Activated B cell treated with CpG ODN at 0.5 μM for 24 hours (primary cell): Measurements from ENCODE around the gene SLC6A5. TPM values are rescaled to one million over a fixed set of nuclear protein-coding genes. Genes with fewer than 3 reads are reported as not detected.

Experiments
- ATAC-seq: fragments of 200-7000 bp; cut with Tn5 transposase; one replicate; pipeline ENCODE4 v1.10.0; 2021; ENCODE audit warnings: low read depth, mild to moderate bottlenecking, moderate library complexity
- CTCF ChIA-PET: fragments of 350-600 bp; sonication (Branson Sonifier 250); formaldehyde crosslinking; loops from one replicate; lab custom pipeline; 2021; ENCODE audit warnings: antibody characterized with exemption; lab: Charles Lee
- POLR2A ChIA-PET: fragments of 350-600 bp; sonication (Branson Sonifier 250); formaldehyde crosslinking; loops from one replicate; lab custom pipeline; 2021; ENCODE audit warnings: antibody characterized with exemption; lab: Charles Lee
- DNase-seq: peaks from one replicate; pipeline ENCODE4 v3.0.0; 2022
- H3K27ac Mint-ChIP-seq: one replicate; pipeline ENCODE4 v1.8.0; 2020; ENCODE audit warnings: mixed read lengths
- H3K27me3 Mint-ChIP-seq: one replicate; pipeline ENCODE4 v1.8.0; 2021; ENCODE audit warnings: mixed read lengths
- H3K36me3 Mint-ChIP-seq: one replicate; pipeline ENCODE4 v1.8.0; 2021; ENCODE audit warnings: low read depth, mixed read lengths
- H3K4me1 Mint-ChIP-seq: one replicate; pipeline ENCODE4 v1.8.0; 2021; ENCODE audit warnings: mixed read lengths
- H3K4me3 Mint-ChIP-seq: one replicate; pipeline ENCODE4 v1.8.0; 2020; ENCODE audit warnings: mild to moderate bottlenecking, mixed read lengths
- H3K9me3 Mint-ChIP-seq: one replicate; pipeline ENCODE4 v1.8.0; 2020; ENCODE audit warnings: mixed read lengths
- intact Hi-C: fragments of 100-400 bp; cut with micrococcal nuclease; formaldehyde crosslinking; loops from one replicate; pipeline ENCODE4 v1.15.1; 2024
- total RNA-seq: library from RNA; stranded (reverse); gene quantifications from 2 replicates; pipeline ENCODE4 v1.2.3, GENCODE V29; 2022
- TF ChIP-seq, protein P1 (sequence below): fragments of 200-600 bp; IDR thresholded peaks from one replicate; pipeline ENCODE4 v1.8.0; 2022; ENCODE audit warnings: antibody characterized with exemption, mild to moderate bottlenecking

SLC6A5 gene
- total RNA-seq, 1 donor from 2014 or later = not detected

- Mint-ChIP-seq H3K36me3 (no peaks in the 10 kb centered on the region), H3K4me3 (no peak overlapping the region), H3K27ac (no peak overlapping the region), H3K9me3 (no peaks in the 10 kb centered on the region), H3K27me3 (peaks cover 9% of the 10 kb centered on the region), H3K4me1 (no peaks in the 10 kb centered on the region)
- DNase-seq (no peak), ATAC-seq (no peak)
- CTCF ChIA-PET = no interaction called here
- TF ChIP-seq, protein P1, sequence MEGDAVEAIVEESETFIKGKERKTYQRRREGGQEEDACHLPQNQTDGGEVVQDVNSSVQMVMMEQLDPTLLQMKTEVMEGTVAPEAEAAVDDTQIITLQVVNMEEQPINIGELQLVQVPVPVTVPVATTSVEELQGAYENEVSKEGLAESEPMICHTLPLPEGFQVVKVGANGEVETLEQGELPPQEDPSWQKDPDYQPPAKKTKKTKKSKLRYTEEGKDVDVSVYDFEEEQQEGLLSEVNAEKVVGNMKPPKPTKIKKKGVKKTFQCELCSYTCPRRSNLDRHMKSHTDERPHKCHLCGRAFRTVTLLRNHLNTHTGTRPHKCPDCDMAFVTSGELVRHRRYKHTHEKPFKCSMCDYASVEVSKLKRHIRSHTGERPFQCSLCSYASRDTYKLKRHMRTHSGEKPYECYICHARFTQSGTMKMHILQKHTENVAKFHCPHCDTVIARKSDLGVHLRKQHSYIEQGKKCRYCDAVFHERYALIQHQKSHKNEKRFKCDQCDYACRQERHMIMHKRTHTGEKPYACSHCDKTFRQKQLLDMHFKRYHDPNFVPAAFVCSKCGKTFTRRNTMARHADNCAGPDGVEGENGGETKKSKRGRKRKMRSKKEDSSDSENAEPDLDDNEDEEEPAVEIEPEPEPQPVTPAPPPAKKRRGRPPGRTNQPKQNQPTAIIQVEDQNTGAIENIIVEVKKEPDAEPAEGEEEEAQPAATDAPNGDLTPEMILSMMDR = no peak
- intact Hi-C loops = no loop called here
- POLR2A ChIA-PET = no interaction called here
These were observed 22.3 kb downstream of the SLC6A5 start for GRCh38 chr11:20621679-20622078.

DNA sequence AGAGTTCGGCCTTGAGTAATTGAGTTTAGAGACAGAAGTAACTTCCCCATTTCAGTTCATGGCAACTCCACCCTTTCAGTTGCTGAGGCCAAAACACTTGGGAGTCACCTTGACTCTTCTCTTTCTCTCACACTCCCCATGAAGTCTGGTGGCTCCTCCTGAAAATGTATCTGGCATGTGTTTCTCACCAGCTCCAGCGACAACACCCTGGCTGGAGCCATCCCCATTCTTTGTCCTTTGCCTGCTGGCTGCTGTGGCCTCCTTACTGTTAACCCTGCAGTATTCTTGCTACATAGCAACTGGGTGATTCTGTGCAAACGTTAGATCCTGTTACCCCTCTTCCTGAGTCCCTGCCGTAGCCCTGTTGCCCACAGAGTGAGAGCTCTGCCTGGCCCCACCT, 23.8 kb downstream of the SLC6A5 start:
- TF ChIP-seq, protein P1 = no peak
- Mint-ChIP-seq H3K4me3 (no peak overlapping the region), H3K27me3 (peaks cover 3% of the 10 kb centered on the region), H3K27ac (no peak overlapping the region), H3K36me3 (no peaks in the 10 kb centered on the region), H3K4me1 (no peaks in the 10 kb centered on the region), H3K9me3 (no peaks in the 10 kb centered on the region)
- ChIA-PET CTCF (no interaction called here), POLR2A (no interaction called here)
- intact Hi-C loops = no loop called here
- no peak for ATAC-seq
- no peak for DNase-seq

DNA sequence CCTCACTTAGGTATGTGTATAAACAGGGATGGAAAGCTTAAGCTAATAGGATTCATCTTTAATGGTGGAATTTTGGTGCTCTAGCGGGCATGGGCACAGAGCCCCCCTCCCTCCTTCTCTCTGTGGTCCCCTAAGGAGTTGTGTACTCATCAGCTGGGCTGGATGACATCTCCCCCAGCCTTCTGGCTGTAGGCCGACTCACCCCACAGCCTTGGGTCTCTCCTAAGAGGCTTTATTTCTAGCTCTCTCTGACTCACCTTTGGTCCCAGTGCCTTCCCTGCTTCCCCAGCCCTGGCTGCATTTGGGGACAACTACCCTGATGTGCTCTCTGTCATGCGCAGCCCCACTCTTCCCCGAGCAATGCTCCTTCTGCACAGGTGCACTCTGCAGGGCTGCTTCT, 26.9 kb downstream of the SLC6A5 start:
- TF ChIP-seq, protein P1 = no peak
- H3K27me3 Mint-ChIP-seq = peaks cover 3% of the 10 kb centered on the region
- no peaks in the 10 kb centered on the region for H3K36me3 Mint-ChIP-seq
- DNase-seq (no peak), ATAC-seq (no peak)
- H3K4me3 Mint-ChIP-seq = no peak overlapping the region
- no peaks in the 10 kb centered on the region for H3K9me3 Mint-ChIP-seq
- H3K4me1 Mint-ChIP-seq = no peaks in the 10 kb centered on the region
- POLR2A ChIA-PET = no interaction called here
- no peak overlapping the region for H3K27ac Mint-ChIP-seq
- intact Hi-C loops = no loop called here
- CTCF ChIA-PET = no interaction called here

GRCh38 chr11:20627026-20627425, 27.6 kb downstream of the SLC6A5 start:
- TF ChIP-seq, protein P1 = no peak
- Mint-ChIP-seq H3K27ac (no peak overlapping the region), H3K36me3 (no peaks in the 10 kb centered on the region), H3K9me3 (no peaks in the 10 kb centered on the region), H3K4me3 (no peak overlapping the region), H3K4me1 (no peaks in the 10 kb centered on the region), H3K27me3 (peaks cover 3% of the 10 kb centered on the region)
- ChIA-PET CTCF (no interaction called here), POLR2A (no interaction called here)
- ATAC-seq (no peak), DNase-seq (no peak)
- intact Hi-C loops = no loop called here

GRCh38 chr11:20627701-20628100, 28.3 kb downstream of the SLC6A5 start:
- ChIA-PET POLR2A (no interaction called here), CTCF (no interaction called here)
- TF ChIP-seq, protein P1 = no peak
- ATAC-seq (no peak), DNase-seq (no peak)
- H3K4me1 Mint-ChIP-seq = no peaks in the 10 kb centered on the region
- peaks cover 3% of the 10 kb centered on the region for H3K27me3 Mint-ChIP-seq
- no peak overlapping the region for H3K4me3 Mint-ChIP-seq
- no peaks in the 10 kb centered on the region for H3K36me3 Mint-ChIP-seq
- H3K9me3 Mint-ChIP-seq = no peaks in the 10 kb centered on the region
- intact Hi-C loops = no loop called here
- H3K27ac Mint-ChIP-seq = no peak overlapping the region
